NCI-H345 treated with DMSO at 0.1 percent for 48 hours (cell line): Measurements from ENCODE around the gene KRTAP10-12.
"Not testable (repeated sequence)": the region's sequence is repeated elsewhere in the genome, so short reads cannot be mapped to it uniquely, and the experiment has no call there.

Experiments used
- DNase-seq: peaks from one replicate; lab custom pipeline; 2025; ENCODE audit not compliant: unreplicated experiment; lab: John Stamatoyannopoulos, UW

Gene KRTAP10-12

DNA sequence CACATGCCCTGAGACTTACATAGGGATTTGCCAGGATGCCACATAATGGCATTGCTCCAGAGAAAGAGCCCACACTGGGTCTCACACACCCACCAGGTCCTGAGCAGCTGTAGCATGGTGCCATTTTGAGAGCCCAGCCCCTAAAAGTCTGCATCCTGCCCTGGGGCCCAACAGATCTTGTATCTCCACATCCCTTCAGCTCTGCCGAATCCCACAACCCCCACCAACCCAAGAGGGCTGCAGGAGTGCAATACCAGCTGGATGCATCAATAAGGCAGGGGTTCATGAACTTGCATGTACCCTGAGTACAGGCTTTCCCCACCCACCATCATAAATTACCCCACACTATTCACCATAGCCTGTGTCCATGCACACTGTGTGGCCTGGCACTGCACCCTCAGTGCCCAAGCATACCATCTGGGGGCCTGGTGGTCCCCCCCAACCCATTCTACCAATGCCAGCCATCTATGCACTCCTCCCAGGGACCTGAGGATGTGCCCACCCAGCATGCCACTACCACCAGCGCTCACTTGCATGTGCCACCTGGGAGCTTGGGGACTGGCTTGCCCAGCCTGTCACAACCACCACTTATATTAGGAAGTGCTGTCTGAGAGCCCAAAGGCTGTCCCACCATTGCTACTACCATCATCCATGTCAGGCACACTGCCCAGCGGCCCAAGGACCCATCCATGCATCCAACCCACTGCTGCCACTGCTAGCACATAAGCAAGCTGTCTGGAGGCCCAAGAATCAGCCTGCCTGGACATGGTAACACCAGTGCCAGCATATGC lies 26.1 kb upstream of the KRTAP10-12 start:
- DNase-seq: no peak

DNA sequence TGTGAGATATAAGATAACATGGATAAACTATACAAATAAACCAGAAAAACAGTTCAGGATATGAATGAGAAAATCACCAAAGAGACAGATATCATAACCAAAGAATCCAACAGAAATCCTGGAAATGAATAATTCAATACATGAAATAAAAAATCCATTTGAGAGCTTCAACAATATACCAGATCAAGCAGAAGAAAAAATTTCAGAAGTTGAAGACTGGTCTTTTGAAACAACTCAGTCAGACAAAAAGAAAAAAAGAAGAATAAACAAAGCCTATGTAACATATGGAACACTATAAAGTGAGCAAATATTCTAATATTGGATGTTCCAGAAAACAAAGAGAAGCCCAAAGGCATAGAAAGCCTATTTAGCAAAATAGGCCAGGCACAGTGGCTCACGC lies 25.1 kb upstream of the KRTAP10-12 start:
- no peak for DNase-seq

GRCh38 chr21:44677881-44678280 lies 19.1 kb upstream of the KRTAP10-12 start:
- DNase-seq: no peak

- DNase-seq: no peak
Measured at GRCh38 chr21:44681152-44681551, 15.8 kb upstream of the KRTAP10-12 start.

DNA sequence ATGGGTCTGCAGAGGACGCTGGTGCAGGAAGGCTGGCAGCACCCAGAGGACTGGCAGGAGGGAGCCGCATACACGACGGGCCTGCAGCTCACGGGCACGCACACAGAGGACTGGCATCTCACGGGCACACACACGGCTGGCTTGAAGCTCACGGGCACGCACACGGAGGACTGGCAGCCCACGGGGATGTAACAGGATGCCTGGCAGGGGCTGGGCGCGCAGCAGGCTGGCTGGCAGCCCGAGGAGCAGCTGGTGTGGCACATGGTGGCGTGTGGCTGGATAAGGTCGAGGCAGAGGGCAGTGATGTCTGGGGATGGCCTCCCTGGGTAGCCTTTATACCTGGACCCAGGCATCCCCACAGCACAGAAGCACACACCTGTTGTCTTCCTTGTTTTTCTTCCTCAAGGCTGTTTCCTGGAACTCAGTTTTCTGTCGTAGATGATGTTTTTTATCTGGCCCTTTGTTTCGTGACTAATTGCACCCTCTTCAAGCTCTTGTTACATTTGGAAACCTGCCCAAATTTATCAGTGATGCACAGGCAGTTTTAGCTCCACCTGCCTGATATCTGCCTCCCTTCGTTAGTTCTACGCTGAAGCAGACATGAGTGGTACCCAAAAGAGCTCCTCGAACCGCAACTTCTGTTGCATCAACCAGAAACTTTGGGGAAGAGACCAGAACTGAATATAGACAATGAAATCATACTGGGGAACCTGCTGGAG lies 15.0 kb upstream of the KRTAP10-12 start, which contains the start of gene KRTAP12-1:
Gene KRTAP12-1 (minus strand): TSS at position 303 of the 719 bp plus-strand sequence. CDS start 40 bp downstream, at position 263.
- DNase-seq: peak; percentile 96

DNA sequence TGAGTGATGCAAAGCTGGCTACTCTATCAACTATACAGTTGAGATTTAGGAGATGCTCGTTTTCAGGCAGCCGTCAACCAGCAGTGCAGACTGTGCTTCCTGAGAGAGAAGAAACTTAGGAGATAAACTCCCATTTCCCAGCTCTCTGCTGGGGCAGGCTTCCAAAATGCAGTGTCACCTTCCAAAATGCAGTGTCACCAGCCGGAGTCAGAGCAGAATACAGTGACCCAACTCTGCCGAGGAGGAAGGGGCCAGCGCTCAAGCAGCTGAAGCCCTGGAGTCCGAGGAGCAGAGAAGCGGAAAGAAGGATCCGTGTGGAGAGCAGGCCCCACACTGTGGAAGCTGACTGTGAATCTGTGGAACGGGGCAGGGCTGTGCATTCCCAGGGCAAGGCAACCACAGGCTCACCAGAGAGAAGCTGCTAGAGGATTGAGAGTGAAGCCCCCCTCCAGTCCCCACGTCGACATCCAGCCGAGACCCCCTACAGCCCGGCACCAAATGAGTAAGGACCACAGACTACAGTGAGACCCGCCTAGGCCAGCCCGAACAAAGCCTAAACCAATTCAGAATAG lies 14.3 kb upstream of the KRTAP10-12 start:
- DNase-seq: no peak

- no peak for DNase-seq
Measured at GRCh38 chr21:44684077-44684476, 12.9 kb upstream of the KRTAP10-12 start.

- no peak for DNase-seq
Measured at GRCh38 chr21:44684483-44684882, 12.5 kb upstream of the KRTAP10-12 start.

DNA sequence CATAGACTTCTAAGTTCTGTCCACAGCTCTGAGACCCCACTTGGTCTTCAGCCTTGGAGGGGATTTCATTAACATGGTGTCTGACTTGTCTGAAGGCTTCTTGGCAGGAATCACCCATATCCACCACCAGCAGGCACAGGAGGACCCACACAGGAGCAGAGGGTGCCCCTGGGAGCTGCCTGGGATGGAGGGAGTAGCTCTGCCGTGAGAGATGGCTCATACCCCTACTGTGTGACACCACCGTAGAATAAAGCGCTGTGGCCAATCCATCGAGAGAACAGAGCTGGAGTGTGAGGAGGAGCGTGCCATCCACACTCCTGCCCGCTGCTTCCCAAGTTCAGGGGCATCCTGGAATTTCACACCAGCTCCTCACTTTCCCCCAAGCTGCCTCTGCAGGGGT lies 11.9 kb upstream of the KRTAP10-12 start:
- not testable (repeated sequence) for DNase-seq

GRCh38 chr21:44686000-44686781 lies 10.8 kb upstream of the KRTAP10-12 start:
- no peak for DNase-seq

GRCh38 chr21:44686843-44687561 lies 10.0 kb upstream of the KRTAP10-12 start:
- DNase-seq: no peak

GRCh38 chr21:44687671-44688070 lies 9.3 kb upstream of the KRTAP10-12 start:
- DNase-seq: peak; percentile 63

GRCh38 chr21:44689740-44690139 lies 7.2 kb upstream of the KRTAP10-12 start:
- not testable (repeated sequence) for DNase-seq

DNA sequence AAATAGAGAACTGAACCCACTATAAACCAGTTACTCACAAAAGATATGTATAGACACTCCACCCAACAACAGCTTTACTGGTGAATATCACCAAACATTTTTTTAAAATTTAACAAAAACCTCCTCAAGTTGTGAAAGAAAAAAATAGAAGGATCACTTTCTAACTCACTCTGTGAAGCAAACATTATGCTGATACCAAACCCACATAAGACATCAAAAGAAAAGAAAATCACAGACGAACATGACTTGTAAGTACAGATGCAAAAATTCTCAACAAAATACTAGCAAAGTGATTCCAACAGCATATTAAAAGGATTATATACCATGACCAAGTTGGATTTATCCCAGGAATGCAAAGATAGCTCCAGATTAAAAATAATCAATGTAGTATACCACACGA lies 5.3 kb upstream of the KRTAP10-12 start:
- DNase-seq: no peak

GRCh38 chr21:44692798-44693512 lies 4.0 kb upstream of the KRTAP10-12 start:
- DNase-seq: no peak

DNA sequence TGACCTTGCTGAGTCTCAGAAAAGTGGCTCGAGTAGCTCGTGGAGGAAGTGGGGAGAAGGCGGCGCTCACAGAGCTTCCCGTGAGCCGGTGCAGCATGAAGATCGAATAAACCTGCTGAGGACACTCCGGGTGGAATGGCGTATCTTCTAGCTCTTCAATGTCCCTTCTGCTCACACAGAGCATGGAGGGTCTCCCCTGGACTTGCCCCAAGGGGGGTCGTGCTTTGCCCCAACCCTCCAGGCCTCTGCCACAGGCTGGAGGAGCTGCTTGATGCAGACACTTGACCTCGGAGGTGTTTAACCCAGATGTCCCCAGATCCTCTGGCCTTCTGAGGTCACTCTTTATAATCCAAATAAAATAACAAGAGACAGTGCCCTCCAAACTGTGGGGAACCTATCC lies 2.2 kb upstream of the KRTAP10-12 start:
- no peak for DNase-seq

DNA sequence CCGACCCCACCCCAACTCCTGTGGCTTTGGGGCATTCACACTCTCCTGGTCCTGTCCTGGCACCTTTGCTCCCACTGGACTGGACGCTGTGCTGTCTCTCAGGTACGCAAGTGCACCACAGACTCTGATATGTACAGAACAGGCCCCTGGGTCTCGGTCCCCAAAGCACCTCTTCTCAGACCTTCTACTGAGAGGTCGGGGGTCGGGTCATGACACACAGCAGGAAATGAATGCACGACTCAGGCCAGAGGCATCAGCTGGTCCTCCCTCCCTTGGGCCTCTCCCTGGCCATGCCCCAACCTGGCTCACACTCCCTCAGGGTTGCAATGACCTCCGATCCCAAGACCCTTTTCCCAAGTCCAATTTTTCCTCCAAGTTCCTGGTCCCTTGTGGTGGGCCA lies 1.8 kb upstream of the KRTAP10-12 start:
- DNase-seq: no peak

DNA sequence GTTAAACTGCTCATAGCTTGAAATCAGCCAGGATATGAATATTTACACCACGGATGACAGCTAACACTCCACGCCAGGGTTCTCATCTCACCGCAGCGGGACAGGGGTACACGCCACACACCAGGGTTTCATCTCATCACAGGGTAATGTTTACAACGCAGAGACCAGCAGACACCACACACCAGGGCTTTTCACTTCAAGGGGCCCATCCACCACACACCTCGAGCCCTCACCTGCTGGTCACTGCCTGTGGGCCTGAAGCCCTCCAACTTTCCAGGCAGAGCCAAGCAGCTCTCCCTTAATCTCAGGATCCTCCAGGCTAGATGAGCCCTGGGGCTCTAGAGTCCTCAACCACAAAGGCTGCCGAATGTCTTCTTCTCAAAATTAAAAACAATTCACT lies 1.3 kb upstream of the KRTAP10-12 start:
- DNase-seq: no peak

DNA sequence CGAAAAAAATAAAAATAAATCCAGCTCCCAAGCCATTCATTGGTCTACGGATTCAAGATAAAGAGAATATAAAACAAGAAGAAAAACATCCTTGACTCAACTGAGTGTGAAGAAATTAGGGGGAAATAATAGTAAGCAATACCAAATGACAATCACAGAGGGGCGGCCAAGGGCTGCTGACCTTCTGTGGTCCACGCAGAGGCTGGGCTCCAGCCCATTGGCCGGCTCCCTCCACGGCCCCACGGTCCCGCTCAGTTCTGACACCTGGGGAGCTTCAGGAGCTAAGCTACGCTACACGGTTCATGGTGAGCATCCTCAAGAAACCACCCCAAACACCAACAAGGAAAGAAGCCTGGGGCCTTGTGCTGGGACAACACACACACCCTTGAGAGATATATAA lies 400 bp upstream of the KRTAP10-12 start:
- no peak for DNase-seq
